HepG2 (cell line): Measurements from ENCODE around the gene EPN2. TPM values are rescaled to one million over a fixed set of nuclear protein-coding genes. Genes with fewer than 3 reads are reported as not detected.

Source experiments
- ARNTL ChIP-seq: sonication (generic); formaldehyde crosslinking; IDR thresholded peaks from 2 replicates; pipeline ENCODE4 v1.4.0; 2020; ENCODE audit warnings: mild to moderate bottlenecking, missing genetic modification reagents
- FOSL2 ChIP-seq: sonication (generic); formaldehyde crosslinking; IDR thresholded peaks from 2 replicates; pipeline ENCODE4 v1.4.0; 2020; ENCODE audit warnings: missing genetic modification reagents
- KLF6 ChIP-seq: IDR thresholded peaks from 2 replicates; pipeline ENCODE4 v1.8.0; 2016; ENCODE audit warnings: missing biosample characterization, missing genetic modification reagents
- MED1 ChIP-seq: sonication (generic); formaldehyde crosslinking; IDR thresholded peaks from 2 replicates; pipeline ENCODE4 v1.4.0; 2020; ENCODE audit warnings: missing genetic modification reagents
- MIER3 ChIP-seq: IDR thresholded peaks from 2 replicates; pipeline ENCODE4 v1.6.1; 2016; ENCODE audit warnings: missing compliant biosample characterization, borderline replicate concordance
- NFE2L2 ChIP-seq: fragments of 150-350 bp; IDR thresholded peaks from 2 replicates; pipeline ENCODE4 v1.6.1; 2014; ENCODE audit warnings: low read length
- NRL ChIP-seq: sonication (generic); formaldehyde crosslinking; IDR thresholded peaks from 2 replicates; pipeline ENCODE4 v1.5.0; 2020; ENCODE audit warnings: missing genetic modification reagents, mild to moderate bottlenecking, moderate library complexity, borderline replicate concordance
- RERE ChIP-seq: IDR thresholded peaks from 2 replicates; pipeline ENCODE4 v1.6.1; 2016; ENCODE audit warnings: low read depth, missing genetic modification reagents, missing compliant biosample characterization
- SIX4 ChIP-seq: sonication (generic); formaldehyde crosslinking; IDR thresholded peaks from 2 replicates; pipeline ENCODE4 v1.4.0; 2020; ENCODE audit warnings: missing genetic modification reagents
- SMYD3 ChIP-seq: sonication (generic); formaldehyde crosslinking; IDR thresholded peaks from 2 replicates; pipeline ENCODE4 v1.8.1; 2023; ENCODE audit warnings: mild to moderate bottlenecking, missing genetic modification reagents
- SYNCRIP ChIP-seq: fragments of 200-400 bp; formaldehyde crosslinking; IDR thresholded peaks from 2 replicates; pipeline ENCODE4 v1.6.1; 2018; ENCODE audit warnings: mild to moderate bottlenecking, low read depth, low read length; ENCODE audit not compliant: insufficient read depth
- TRIM22 ChIP-seq: fragments of 450-650 bp; IDR thresholded peaks from 2 replicates; pipeline ENCODE4 v1.6.1; 2017
- XRCC5 ChIP-seq: fragments of 200-400 bp; formaldehyde crosslinking; optimal IDR thresholded peaks from 2 replicates; pipeline ENCODE3; 2017; ENCODE audit warnings: mild to moderate bottlenecking, low read length
- ZHX1 ChIP-seq: sonication (generic); formaldehyde crosslinking; IDR thresholded peaks from 2 replicates; pipeline ENCODE4 v1.8.1; 2022; ENCODE audit warnings: low read depth, mild to moderate bottlenecking, missing genetic modification reagents
- ZNF263 ChIP-seq: sonication (generic); formaldehyde crosslinking; IDR thresholded peaks from 2 replicates; pipeline ENCODE4 v1.4.0; 2020; ENCODE audit warnings: missing genetic modification reagents
- polyA plus RNA-seq, 8 experiments: library from polyadenylated mRNA; depleted of rRNA in 3 of 8; stranded (reverse) in 7 of 8; unstranded in 1 of 8; fragments of >200 nt; fragmentation: Illumina TruSeq in 4 of 8; extraction: Trizol in 4 of 8; gene quantifications; 2 replicates each; pipeline versions ENCODE4 v1.2.1 to v1.2.3, GENCODE V29; 2011 to 2016; ENCODE audit warnings: low read depth in 4 of 8, missing spikeins in 1 of 8, mixed read lengths in 1 of 8; ENCODE audit not compliant: insufficient read depth in 1 of 8
- total RNA-seq, 5 experiments: library from RNA; depleted of rRNA; stranded (reverse); fragments of >200 nt; fragmentation: Illumina TruSeq; extraction: Trizol; gene quantifications; 2 replicates each; pipeline ENCODE4 v1.2.3, GENCODE V29; 2016; ENCODE audit warnings: low read depth in 1 of 5
- TF ChIP-seq, protein P1 (sequence below): sonication (generic); formaldehyde crosslinking; IDR thresholded peaks from 2 replicates; pipeline ENCODE4 v1.5.0; 2020; ENCODE audit warnings: mild to moderate bottlenecking, missing genetic modification reagents, moderate library complexity
- TF ChIP-seq, protein P2 (sequence below): sonication (generic); formaldehyde crosslinking; IDR thresholded peaks from 2 replicates; pipeline ENCODE4 v1.5.1; 2020; ENCODE audit warnings: mild to moderate bottlenecking, missing genetic modification reagents, moderate library complexity

EPN2 gene
- total and polyA plus RNA-seq, 2 of the 13 experiments (the other 11 are each of a cell fraction or from before 2014, with no cell fraction given) = 7.8 to 19.2 TPM

DNA sequence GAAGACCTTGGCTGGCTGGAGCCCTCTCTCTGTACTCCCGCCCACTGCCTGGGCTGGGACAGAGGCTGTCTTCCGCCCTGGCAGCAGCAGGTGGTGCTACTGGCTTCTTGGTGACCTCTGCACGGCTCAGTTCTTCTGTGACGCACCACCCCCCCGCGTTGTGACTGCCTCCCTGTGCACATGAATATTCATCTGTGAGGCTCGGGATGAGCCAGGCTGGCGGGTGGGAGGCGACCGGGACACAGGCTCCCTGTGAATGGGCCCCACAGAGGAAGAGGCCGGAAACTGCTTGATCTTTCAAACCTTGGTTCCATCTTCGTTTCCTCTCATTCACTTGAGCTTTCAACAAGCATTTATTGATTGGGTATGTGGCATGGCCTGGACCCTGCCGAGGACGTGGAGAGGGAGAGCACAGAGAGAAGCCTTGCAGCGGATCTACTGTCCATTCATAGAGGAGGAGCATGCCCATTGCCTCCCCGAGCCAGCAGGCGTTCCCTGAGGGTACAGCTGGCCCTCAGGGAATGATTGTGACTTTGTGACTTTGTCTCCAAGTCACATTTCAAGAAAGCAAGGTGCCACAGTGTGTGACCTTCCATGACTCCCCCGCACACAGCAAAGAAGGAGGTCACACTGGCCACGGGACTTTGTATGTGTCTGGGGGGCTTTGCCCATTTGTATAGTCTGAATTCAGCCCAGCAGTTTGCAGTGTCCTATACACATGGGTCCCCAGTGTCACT, 80.4 kb downstream of the EPN2 start (continued):
- TF ChIP-seq, protein P1, sequence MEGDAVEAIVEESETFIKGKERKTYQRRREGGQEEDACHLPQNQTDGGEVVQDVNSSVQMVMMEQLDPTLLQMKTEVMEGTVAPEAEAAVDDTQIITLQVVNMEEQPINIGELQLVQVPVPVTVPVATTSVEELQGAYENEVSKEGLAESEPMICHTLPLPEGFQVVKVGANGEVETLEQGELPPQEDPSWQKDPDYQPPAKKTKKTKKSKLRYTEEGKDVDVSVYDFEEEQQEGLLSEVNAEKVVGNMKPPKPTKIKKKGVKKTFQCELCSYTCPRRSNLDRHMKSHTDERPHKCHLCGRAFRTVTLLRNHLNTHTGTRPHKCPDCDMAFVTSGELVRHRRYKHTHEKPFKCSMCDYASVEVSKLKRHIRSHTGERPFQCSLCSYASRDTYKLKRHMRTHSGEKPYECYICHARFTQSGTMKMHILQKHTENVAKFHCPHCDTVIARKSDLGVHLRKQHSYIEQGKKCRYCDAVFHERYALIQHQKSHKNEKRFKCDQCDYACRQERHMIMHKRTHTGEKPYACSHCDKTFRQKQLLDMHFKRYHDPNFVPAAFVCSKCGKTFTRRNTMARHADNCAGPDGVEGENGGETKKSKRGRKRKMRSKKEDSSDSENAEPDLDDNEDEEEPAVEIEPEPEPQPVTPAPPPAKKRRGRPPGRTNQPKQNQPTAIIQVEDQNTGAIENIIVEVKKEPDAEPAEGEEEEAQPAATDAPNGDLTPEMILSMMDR (CRISPR knock-in tag) = peak; percentile 97
- no peak for TF ChIP-seq SIX4 (CRISPR knock-in tag)
- TF ChIP-seq MED1 (CRISPR knock-in tag) = peak; percentile 48; the same call in 1 of the 2 replicates
- TF ChIP-seq RERE = no peak
- TF ChIP-seq MIER3 (CRISPR knock-in tag) = no peak
- TF ChIP-seq ARNTL (CRISPR knock-in tag) = no peak
- TF ChIP-seq TRIM22 = no peak
- TF ChIP-seq ZHX1 (CRISPR knock-in tag) = no peak
- no peak for TF ChIP-seq SYNCRIP
- TF ChIP-seq NRL (CRISPR knock-in tag) = 0 out of 2 replicates have a peak, but pooled peaks have one; percentile 50
- TF ChIP-seq, protein P2, sequence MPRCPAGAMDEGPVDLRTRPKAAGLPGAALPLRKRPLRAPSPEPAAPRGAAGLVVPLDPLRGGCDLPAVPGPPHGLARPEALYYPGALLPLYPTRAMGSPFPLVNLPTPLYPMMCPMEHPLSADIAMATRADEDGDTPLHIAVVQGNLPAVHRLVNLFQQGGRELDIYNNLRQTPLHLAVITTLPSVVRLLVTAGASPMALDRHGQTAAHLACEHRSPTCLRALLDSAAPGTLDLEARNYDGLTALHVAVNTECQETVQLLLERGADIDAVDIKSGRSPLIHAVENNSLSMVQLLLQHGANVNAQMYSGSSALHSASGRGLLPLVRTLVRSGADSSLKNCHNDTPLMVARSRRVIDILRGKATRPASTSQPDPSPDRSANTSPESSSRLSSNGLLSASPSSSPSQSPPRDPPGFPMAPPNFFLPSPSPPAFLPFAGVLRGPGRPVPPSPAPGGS = no peak
- peak; percentile 68 for TF ChIP-seq FOSL2 (CRISPR knock-in tag)
- TF ChIP-seq XRCC5 = peak; percentile 91
- TF ChIP-seq ZNF263 (CRISPR knock-in tag) = peak; percentile 51; the same call in 1 of the 2 replicates
- no peak for TF ChIP-seq KLF6
- TF ChIP-seq SMYD3 = no peak
- no peak for TF ChIP-seq NFE2L2
